PFSK-1 (cell line): Measurements from ENCODE around the gene JPH4.

ENCODE experiments used
- FOXP2 ChIP-seq: optimal IDR thresholded peaks from 2 replicates; pipeline ENCODE3; 2011; ENCODE audit warnings: borderline replicate concordance, control low read depth, inconsistent platforms; ENCODE audit not compliant: insufficient read depth; ENCODE audit errors: extremely low read length, extremely low read depth
- POLR2AphosphoS5 ChIP-seq: IDR thresholded peaks from 2 replicates; pipeline ENCODE4 v1.6.1; 2012; ENCODE audit warnings: low read depth, mild to moderate bottlenecking, control low read depth, low read length, moderate library complexity
- REST ChIP-seq, 2 experiments: IDR thresholded peaks; 2 replicates each; pipeline versions ENCODE4 v1.6.1 to v1.8.0; 2011 to 2012; ENCODE audit warnings: low read depth in 2 of 2, low read length in 2 of 2, control low read depth in 1 of 2, inconsistent platforms in 1 of 2, mild to moderate bottlenecking in 1 of 2, moderate library complexity in 1 of 2; ENCODE audit not compliant: insufficient read depth in 1 of 2
- SIN3A ChIP-seq: IDR thresholded peaks from 2 replicates; pipeline ENCODE4 v1.6.1; 2012; ENCODE audit warnings: mild to moderate bottlenecking, low read length, moderate library complexity, borderline replicate concordance; ENCODE audit not compliant: insufficient read depth
- TAF1 ChIP-seq: IDR thresholded peaks from 2 replicates; pipeline ENCODE4 v1.6.1; 2012; ENCODE audit warnings: low read length, control low read depth, borderline replicate concordance; ENCODE audit not compliant: insufficient read depth

- TF ChIP-seq POLR2AphosphoS5: no peak
- TF ChIP-seq REST (IDR thresholded peaks at IDR 0.05; ENCODE audit: insufficient read depth in 1 of 2, low read depth in 2 of 2, low read length in 2 of 2): no peak
- TF ChIP-seq FOXP2: no peak
- TF ChIP-seq TAF1: no peak
- no peak for TF ChIP-seq SIN3A
These were observed 55.2 kb downstream of the JPH4 start for GRCh38 chr14:23523229-23524016.
